Measurements from ENCODE around the gene MRGPRG. TPM values are rescaled to one million over a fixed set of nuclear protein-coding genes. Genes with fewer than 3 reads are reported as not detected.

The MRGPRG gene
- total and polyA plus RNA-seq, 2 of the 4 experiments (the other 2 are of a cell fraction), result not detected

DNA sequence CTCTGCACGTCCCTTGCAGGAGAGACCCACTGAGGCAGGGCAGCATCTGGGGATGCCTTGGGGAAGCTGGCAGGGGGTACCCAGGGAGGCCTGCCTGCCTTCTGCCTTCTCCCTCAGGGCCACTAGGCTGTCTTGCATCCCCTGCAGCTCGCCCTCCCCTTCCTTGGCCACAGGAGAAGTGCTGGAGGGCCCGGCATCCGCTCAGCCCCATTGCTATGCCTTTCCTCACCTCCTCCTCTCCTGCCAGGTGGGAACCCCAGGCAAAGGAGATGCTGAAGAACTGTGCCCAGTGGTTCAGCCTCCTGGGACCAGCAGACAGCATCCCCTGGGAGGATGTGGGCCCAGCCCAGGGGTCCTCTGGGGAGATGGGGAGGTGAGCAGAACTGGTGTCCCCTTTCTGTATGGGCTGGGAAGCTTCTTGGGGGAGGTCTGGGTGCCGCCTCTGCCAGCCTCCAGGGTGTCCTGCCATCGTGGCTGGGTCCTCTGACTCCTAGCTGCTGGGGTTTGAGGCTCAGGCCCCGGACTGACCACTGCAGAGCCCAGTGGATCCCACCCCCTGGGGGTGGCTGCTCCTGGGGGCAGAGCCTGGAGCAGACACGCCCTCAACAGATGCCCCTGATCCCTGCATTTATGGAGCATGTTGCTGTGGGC lies 20.6 kb downstream of the MRGPRG start:
- no peak for ATAC-seq (ENCODE audit: low read depth)
- no peak overlapping the region for H3K18ac ChIP-seq (ENCODE audit: low read depth, low read length)
- TF ChIP-seq RFX5 (IDR thresholded peaks at IDR 0.05; ENCODE audit: low read depth, low read length) (no peak), FOS (IDR thresholded peaks at IDR 0.05; ENCODE audit: low read depth, low read length) (no peak), BHLHE40 (IDR thresholded peaks at IDR 0.05; ENCODE audit: low read depth, low read length) (no peak), RAD21 (IDR thresholded peaks at IDR 0.05; ENCODE audit: low read length) (no peak), MAZ (IDR thresholded peaks at IDR 0.05; ENCODE audit: borderline replicate concordance, low read depth, low read length) (no peak), MAFK (IDR thresholded peaks at IDR 0.05; ENCODE audit: low read depth, low read length) (no peak), POLR2A (IDR thresholded peaks at IDR 0.05; ENCODE audit: low read depth, low read length) (no peak), CHD1 (IDR thresholded peaks at IDR 0.05; ENCODE audit: low read depth, low read length) (no peak), MXI1 (IDR thresholded peaks at IDR 0.05; ENCODE audit: borderline replicate concordance, low read depth, low read length) (no peak), RCOR1 (IDR thresholded peaks at IDR 0.05; ENCODE audit: insufficient replicate concordance, low read length) (no peak), CEBPB (IDR thresholded peaks at IDR 0.05; ENCODE audit: low read depth, low read length) (no peak), NFE2L2 (IDR thresholded peaks at IDR 0.05; ENCODE audit: low read depth, low read length) (no peak)
- TF ChIP-seq, protein P1, sequence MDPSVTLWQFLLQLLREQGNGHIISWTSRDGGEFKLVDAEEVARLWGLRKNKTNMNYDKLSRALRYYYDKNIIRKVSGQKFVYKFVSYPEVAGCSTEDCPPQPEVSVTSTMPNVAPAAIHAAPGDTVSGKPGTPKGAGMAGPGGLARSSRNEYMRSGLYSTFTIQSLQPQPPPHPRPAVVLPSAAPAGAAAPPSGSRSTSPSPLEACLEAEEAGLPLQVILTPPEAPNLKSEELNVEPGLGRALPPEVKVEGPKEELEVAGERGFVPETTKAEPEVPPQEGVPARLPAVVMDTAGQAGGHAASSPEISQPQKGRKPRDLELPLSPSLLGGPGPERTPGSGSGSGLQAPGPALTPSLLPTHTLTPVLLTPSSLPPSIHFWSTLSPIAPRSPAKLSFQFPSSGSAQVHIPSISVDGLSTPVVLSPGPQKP (IDR thresholded peaks at IDR 0.05; ENCODE audit: borderline replicate concordance, low read depth, low read length), result no peak
- TF ChIP-seq, protein P2, sequence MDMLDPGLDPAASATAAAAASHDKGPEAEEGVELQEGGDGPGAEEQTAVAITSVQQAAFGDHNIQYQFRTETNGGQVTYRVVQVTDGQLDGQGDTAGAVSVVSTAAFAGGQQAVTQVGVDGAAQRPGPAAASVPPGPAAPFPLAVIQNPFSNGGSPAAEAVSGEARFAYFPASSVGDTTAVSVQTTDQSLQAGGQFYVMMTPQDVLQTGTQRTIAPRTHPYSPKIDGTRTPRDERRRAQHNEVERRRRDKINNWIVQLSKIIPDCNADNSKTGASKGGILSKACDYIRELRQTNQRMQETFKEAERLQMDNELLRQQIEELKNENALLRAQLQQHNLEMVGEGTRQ (IDR thresholded peaks at IDR 0.05; ENCODE audit: low read depth, low read length), result no peak
- TF ChIP-seq, protein P3, sequence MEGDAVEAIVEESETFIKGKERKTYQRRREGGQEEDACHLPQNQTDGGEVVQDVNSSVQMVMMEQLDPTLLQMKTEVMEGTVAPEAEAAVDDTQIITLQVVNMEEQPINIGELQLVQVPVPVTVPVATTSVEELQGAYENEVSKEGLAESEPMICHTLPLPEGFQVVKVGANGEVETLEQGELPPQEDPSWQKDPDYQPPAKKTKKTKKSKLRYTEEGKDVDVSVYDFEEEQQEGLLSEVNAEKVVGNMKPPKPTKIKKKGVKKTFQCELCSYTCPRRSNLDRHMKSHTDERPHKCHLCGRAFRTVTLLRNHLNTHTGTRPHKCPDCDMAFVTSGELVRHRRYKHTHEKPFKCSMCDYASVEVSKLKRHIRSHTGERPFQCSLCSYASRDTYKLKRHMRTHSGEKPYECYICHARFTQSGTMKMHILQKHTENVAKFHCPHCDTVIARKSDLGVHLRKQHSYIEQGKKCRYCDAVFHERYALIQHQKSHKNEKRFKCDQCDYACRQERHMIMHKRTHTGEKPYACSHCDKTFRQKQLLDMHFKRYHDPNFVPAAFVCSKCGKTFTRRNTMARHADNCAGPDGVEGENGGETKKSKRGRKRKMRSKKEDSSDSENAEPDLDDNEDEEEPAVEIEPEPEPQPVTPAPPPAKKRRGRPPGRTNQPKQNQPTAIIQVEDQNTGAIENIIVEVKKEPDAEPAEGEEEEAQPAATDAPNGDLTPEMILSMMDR (conservative IDR thresholded peaks at IDR 0.05; ENCODE audit: low read depth, low read length), result no peak

More for the DNA sequence above, 20.6 kb downstream of the MRGPRG start:
- in situ Hi-C loops (cut with MboI; ENCODE audit: low sequenced_read_pairs), result no loop called here
- dilution Hi-C loops (cut with HindIII; ENCODE audit: low sequenced_read_pairs, unreplicated experiment), result no loop called here
- Histone ChIP-seq H3K27ac (ENCODE audit: insufficient read depth, low read length) (no peak overlapping the region), H3K9ac (ENCODE audit: low read depth, low read length) (no peak overlapping the region), H2BK120ac (ENCODE audit: low read depth, low read length) (no peak overlapping the region), H3K4ac (ENCODE audit: low read depth, low read length) (no peak overlapping the region), H2AFZ (replicated peaks; ENCODE audit: low read length, poor library complexity) (no peak overlapping the region), H3K14ac (replicated peaks; ENCODE audit: low read depth, low read length) (no peak overlapping the region), H4K91ac (ENCODE audit: insufficient read depth, low read depth, low read length) (no peak overlapping the region), H4K20me1 (ENCODE audit: insufficient read depth, low read length) (no peaks in the 10 kb centered on the region), H3K4me1 (ENCODE audit: control insufficient read depth, insufficient read depth, low read length) (no peaks in the 10 kb centered on the region), H3K36me3 (ENCODE audit: control insufficient read depth, insufficient read depth, low read length) (no peaks in the 10 kb centered on the region), H4K5ac (ENCODE audit: low read depth, low read length) (no peak overlapping the region), H2BK15ac (ENCODE audit: low read depth, low read length) (no peak overlapping the region), H2AK5ac (ENCODE audit: low read depth, low read length) (no peak overlapping the region), H3K56ac (ENCODE audit: extremely low read depth, insufficient read depth, low read length) (no peak overlapping the region), H3K23ac (ENCODE audit: low read depth, low read length) (no peak overlapping the region), H3K4me3 (ENCODE audit: insufficient read depth, low read depth, low read length) (no peak overlapping the region), H2AK9ac (replicated peaks; ENCODE audit: low read depth, low read length, poor library complexity) (no peak overlapping the region), H3K9me1 (ENCODE audit: insufficient read depth, low read length) (no peaks in the 10 kb centered on the region), H3K79me1 (ENCODE audit: low read depth in 1 of 2, low read length in 2 of 2) (no peaks in the 10 kb centered on the region), H2BK5ac (ENCODE audit: low read depth, low read length, poor library complexity, severe bottlenecking) (no peak overlapping the region), H3K4me2 (ENCODE audit: low read depth, low read length) (no peak overlapping the region), H4K8ac (ENCODE audit: low read depth in 2 of 2, low read length in 2 of 2) (no peak overlapping the region), H3K27me3 (ENCODE audit: control insufficient read depth, insufficient read depth, low read length) (peaks cover 71% of the 10 kb centered on the region), H2BK20ac (ENCODE audit: low read depth, low read length) (no peak overlapping the region), H3K9me3 (ENCODE audit: control insufficient read depth, insufficient read depth, low read length) (no peaks in the 10 kb centered on the region)
- ChIA-PET POLR2A (ENCODE audit: unreplicated experiment) (interaction anchor here (0.6 kb wide), 1 partner anchor 798 kb away, joined by 3 read pairs; the partner anchor contains the start of gene TSSC4), CTCF (no interaction called here)
- intact Hi-C loops (cut with micrococcal nuclease), result no loop called here
- DNase-seq, result no peak
- BruUV-seq (replicated peaks), result no TSS peak
- WGBS, 2 experiments (ENCODE audit: extremely low coverage in 2 of 2, insufficient read length in 1 of 2), result 35% methylated on average over 5 of the region's 8 CpGs; no CpG with 5 or more reads in 1 of the 2 experiments

Measured in IMR-90 (cell line).